Subcutaneous abdominal adipose tissue (tissue), 5 donors: ENCODE measurements around the gene EEFSEC.
A peak's percentile ranks its signal among the peaks of the same experiment; 100 is the strongest.

Experiments used
- H3K27ac ChIP-seq: one replicate; pipeline ENCODE4 v1.7.0; 2013; ENCODE audit warnings: low read depth, mild to moderate bottlenecking, inconsistent platforms, low read length, moderate library complexity
- H3K27me3 ChIP-seq, 5 donors: one replicate each; pipeline ENCODE4 v1.7.0; 2013; ENCODE audit warnings: low read length in 5 of 5, inconsistent platforms in 1 of 5; ENCODE audit not compliant: control insufficient read depth in 5 of 5, insufficient read depth in 4 of 5
- H3K36me3 ChIP-seq, 5 donors: one replicate each; pipeline ENCODE4 v1.7.0; 2013; ENCODE audit warnings: low read length in 5 of 5; ENCODE audit not compliant: control insufficient read depth in 5 of 5, insufficient read depth in 5 of 5
- H3K4me1 ChIP-seq, 5 donors: one replicate each; pipeline ENCODE4 v1.7.0; 2013; ENCODE audit warnings: low read length in 5 of 5, mild to moderate bottlenecking in 3 of 5, moderate library complexity in 1 of 5; ENCODE audit not compliant: control insufficient read depth in 5 of 5, insufficient read depth in 5 of 5
- H3K4me3 ChIP-seq, 5 donors: one replicate each; pipeline ENCODE4 v1.7.0; 2013; ENCODE audit warnings: low read length in 5 of 5, low read depth in 1 of 5
- H3K9ac ChIP-seq, 5 donors: one replicate each; pipeline ENCODE4 v1.7.0; 2013; ENCODE audit warnings: low read length in 5 of 5, mild to moderate bottlenecking in 4 of 5, moderate library complexity in 3 of 5
- H3K9me3 ChIP-seq, 5 donors: one replicate each; pipeline ENCODE4 v1.7.0; 2013; ENCODE audit warnings: low read length in 5 of 5; ENCODE audit not compliant: control insufficient read depth in 5 of 5
- donor health status: healthy.
- donor health status: healthy.
- donor health status: healthy.
- donor health status: healthy.
- donor health status: healthy.

Gene EEFSEC

DNA sequence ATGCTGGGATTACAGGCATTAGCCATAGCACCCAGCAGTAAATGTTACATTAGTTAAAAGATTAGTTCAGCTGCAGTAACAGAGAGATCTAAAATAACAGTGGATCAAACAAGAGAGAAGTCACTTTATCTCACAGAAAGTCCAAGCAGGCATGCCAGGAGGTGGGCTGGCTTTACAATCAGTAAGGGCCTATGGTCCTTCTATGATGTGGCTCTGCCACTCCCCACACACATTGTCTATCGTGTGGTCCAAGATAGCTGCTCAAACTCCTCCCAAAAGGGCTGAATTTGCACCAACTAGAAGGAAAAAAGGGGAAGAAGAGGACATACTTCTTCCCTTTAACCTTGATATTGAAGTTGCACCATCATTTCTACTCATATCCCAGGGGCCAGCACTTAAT, 25.0 kb upstream of the EEFSEC start:
- H3K27me3 ChIP-seq: no peaks in the 10 kb centered on the region

DNA sequence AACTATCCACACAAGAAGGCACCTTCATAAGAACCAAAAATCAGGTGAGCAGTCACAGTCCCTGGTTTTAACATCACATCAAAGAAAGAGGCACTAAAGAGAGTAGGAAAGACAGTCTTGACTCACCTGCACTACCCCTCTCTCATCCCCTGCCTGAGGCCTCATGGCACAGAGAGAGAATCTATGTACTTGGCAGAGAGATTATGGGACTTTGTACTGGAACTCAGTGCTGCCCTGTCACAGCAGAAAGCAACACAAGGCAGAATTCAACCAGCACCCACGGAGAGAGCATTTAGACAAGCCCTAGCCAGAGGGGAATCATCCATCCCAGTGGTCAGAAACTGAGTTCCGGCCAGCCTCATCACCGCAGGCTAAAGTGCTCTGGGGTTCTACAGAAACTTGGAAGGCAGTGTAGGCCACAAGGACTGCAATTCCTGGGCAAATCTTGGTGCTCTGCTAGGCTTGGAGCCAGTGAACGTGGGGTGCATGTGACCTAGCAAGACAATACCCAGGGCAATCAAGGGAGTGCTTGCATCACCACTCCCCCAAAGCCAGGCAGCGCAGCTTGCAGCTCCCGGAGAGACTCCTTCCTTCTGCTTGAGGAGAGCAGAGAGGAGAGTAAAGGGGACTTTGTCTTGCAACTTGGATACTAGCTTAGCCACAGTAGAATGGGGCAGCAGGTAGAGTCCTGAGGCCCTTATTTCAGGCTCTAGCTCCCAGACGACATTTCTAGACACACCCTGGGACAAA, 21.2 kb upstream of the EEFSEC start:
- H3K27me3 ChIP-seq: no peaks in the 10 kb centered on the region
- no peaks in the 10 kb centered on the region for H3K36me3 ChIP-seq
- H3K9ac ChIP-seq: no peak overlapping the region
- no peaks in the 10 kb centered on the region for H3K4me1 ChIP-seq
- no peak overlapping the region for H3K4me3 ChIP-seq
- H3K9me3 ChIP-seq: peaks cover 0 to 4% (median 0%) of the 10 kb centered on the region in 5 donors
- no peak overlapping the region for H3K27ac ChIP-seq

More for the DNA sequence above, 25.0 kb upstream of the EEFSEC start:
- H3K4me1 ChIP-seq: peaks cover 0 to 9% (median 6%) of the 10 kb centered on the region in 5 donors
- H3K4me3 ChIP-seq: no peak overlapping the region
- H3K36me3 ChIP-seq: no peaks in the 10 kb centered on the region
- no peak overlapping the region for H3K9ac ChIP-seq
- peaks cover 0 to 4% (median 0%) of the 10 kb centered on the region in 5 donors for H3K9me3 ChIP-seq
- H3K27ac ChIP-seq: no peak overlapping the region

DNA sequence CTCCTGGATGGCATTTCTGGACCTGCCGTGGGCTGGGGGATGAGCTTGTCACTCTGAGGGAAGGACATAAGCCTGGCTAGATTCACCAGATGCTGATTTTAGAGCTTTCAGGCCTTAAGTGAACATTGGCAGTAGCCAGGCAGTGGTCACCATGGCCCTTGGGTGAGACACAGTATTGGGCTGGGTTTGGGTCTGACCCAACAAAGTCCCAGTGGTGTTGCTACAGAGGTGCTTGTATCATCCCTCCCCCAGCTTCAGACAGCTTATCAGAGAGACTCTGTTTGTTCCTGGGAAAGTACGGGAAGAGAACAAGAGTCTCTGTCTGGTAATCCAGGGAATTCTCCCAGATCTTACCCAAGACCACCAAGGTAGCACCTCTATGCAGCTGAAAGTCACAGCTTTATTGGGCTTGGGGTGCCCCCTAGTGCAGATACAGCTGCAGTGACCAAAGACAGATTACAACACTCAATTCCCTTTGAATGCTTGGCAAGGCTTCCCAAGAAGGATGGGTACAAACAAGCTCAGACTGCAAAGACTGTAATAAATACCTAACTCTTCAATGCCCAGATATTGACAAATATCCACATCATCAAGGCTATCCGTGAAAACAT, 19.9 kb upstream of the EEFSEC start:
- H3K4me3 ChIP-seq: no peak overlapping the region
- no peak overlapping the region for H3K27ac ChIP-seq
- H3K9ac ChIP-seq: no peak overlapping the region
- H3K9me3 ChIP-seq: peaks cover 0 to 4% (median 0%) of the 10 kb centered on the region in 5 donors
- no peaks in the 10 kb centered on the region for H3K27me3 ChIP-seq
- no peaks in the 10 kb centered on the region for H3K4me1 ChIP-seq
- no peaks in the 10 kb centered on the region for H3K36me3 ChIP-seq

DNA sequence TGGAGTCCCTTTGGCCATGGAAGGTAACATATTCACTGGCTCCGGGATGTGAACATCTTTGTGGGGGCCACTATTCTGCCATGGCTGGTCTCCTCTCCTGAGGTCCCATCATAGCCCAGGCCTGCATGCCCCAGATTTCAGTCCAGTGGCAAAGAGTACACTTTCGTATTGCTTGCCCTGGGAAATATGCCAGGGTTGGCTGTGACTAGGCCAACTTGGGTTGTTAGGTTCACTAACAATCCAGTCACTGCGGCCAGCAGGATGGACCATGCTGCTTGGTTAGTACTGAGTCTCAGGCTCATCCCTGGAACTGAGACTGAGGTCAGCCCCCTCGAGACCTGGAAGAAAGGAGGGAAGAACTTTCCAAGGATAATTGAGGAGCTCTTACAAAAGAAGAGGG, 9.8 kb upstream of the EEFSEC start:
- no peak overlapping the region for H3K4me3 ChIP-seq
- H3K27ac ChIP-seq: no peak overlapping the region
- H3K4me1 ChIP-seq: peaks cover 0 to 16% (median 6%) of the 10 kb centered on the region in 5 donors
- H3K27me3 ChIP-seq: no peaks in the 10 kb centered on the region
- peaks cover 0 to 6% (median 0%) of the 10 kb centered on the region in 5 donors for H3K36me3 ChIP-seq
- no peaks in the 10 kb centered on the region for H3K9me3 ChIP-seq
- no peak overlapping the region for H3K9ac ChIP-seq

DNA sequence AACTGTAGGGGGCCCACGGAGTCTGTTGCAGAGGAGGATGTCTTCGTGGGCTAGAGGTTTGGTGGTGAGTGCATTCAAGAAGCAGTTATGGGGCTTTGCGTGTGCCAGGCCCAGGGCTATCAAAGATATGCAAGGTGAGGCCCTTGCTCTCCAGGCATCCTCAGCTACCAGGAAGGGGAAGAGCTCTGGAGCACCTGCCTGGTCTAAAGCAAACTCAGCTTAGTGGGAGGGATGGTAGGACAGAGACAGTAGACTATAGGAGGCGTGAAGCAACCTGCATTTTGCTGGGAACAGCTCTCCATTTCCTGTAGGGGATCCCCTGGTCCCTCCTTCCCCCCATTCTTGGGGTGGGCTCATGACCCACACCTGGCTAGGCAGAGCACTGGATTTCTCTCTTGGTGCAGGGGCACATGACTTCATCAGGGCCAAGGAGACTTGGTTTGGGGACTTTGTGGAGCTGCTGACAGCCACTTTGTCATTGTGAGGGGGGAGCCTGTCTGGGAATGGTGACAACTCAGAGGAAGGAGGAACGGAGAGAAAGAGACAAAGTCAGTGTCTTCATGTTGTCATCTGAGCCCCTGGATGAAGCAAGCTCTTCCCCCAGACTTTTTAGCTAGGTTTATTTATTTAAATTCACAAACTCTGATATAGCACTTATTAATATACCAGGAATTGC, 8.6 kb upstream of the EEFSEC start:
- Histone ChIP-seq H3K9ac (peak overlapping the region in 1 of 5 donors; percentile 13), H3K9me3 (no peaks in the 10 kb centered on the region), H3K4me1 (peaks cover 0 to 16% (median 6%) of the 10 kb centered on the region in 5 donors), H3K27me3 (no peaks in the 10 kb centered on the region), H3K27ac (no peak overlapping the region), H3K4me3 (no peak overlapping the region), H3K36me3 (peaks cover 0 to 6% (median 0%) of the 10 kb centered on the region in 5 donors)

DNA sequence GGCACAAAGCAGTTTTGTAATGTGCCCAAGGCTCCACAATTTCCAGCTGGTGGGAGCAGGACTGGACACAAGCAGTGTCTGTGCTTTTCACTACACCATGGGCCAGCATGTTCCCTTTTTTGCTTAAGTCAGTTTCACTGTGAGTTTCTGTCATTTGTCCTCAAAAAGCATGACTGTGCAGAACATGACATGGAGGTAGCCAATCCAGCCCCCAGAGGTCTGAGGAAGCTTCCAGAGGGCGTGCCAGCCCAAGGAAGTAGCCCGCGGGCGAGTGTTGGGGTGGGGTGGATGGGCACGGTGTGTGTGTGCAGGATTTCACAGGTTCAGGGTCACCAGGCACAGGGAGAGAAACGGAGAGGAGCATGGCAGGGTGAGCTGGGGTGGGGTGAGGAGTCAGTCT, 8.0 kb upstream of the EEFSEC start:
- H3K27me3 ChIP-seq: no peaks in the 10 kb centered on the region
- no peak overlapping the region for H3K27ac ChIP-seq
- no peaks in the 10 kb centered on the region for H3K9me3 ChIP-seq
- H3K36me3 ChIP-seq: peaks cover 0 to 6% (median 0%) of the 10 kb centered on the region in 5 donors
- H3K4me1 ChIP-seq: peaks cover 0 to 16% (median 6%) of the 10 kb centered on the region in 5 donors
- H3K4me3 ChIP-seq: no peak overlapping the region
- no peak overlapping the region for H3K9ac ChIP-seq

DNA sequence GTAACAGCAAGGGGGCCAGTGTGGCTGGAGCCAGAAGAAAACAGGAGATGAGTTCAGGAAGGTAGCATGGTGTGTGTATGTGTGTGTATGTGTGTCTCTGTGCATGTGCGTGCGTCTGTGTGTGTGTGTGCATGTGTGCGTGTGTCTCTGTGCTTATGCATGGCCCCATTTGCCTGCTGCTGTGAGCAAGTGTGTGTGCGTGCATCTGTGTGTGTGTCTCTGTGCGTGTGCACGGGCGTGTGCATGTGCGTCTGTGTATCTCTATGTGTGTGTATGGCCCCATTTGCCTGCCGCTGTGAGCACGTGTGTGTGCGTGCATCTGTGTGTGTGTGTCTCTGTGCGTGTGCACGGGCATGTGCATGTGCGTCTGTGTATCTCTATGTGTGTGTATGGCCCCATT, 7.1 kb upstream of the EEFSEC start:
- H3K9ac ChIP-seq: no peak overlapping the region

DNA sequence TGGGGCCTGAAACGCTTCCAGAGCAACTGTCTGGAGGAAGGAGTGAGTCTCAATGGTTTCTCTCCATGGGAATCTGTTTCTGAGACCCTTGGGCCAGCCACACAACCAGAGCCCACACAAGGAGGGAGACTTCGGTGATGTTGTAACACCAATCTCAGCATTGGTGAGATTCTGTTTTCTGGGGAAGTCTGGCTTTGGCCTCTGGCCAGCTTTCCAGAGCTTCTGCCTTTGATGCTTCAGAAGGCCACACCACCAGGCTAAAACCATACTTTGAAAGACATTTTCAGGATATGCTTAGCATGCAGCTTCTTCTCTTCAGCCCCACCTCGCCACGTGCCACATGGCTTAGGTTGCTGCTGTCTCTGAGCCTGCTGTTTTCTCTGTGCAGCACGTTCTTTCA, 3.6 kb upstream of the EEFSEC start:
- no peaks in the 10 kb centered on the region for H3K27me3 ChIP-seq
- peaks cover 0 to 16% (median 12%) of the 10 kb centered on the region in 5 donors for H3K4me1 ChIP-seq
- H3K4me3 ChIP-seq: no peak overlapping the region
- no peaks in the 10 kb centered on the region for H3K9me3 ChIP-seq
- H3K36me3 ChIP-seq: peaks cover 0 to 6% (median 0%) of the 10 kb centered on the region in 5 donors
- no peak overlapping the region for H3K9ac ChIP-seq
- no peak overlapping the region for H3K27ac ChIP-seq

More for the DNA sequence above, 7.1 kb upstream of the EEFSEC start:
- H3K4me3 ChIP-seq: no peak overlapping the region
- H3K27me3 ChIP-seq: no peaks in the 10 kb centered on the region
- H3K9me3 ChIP-seq: no peaks in the 10 kb centered on the region
- H3K36me3 ChIP-seq: peaks cover 0 to 6% (median 0%) of the 10 kb centered on the region in 5 donors
- H3K27ac ChIP-seq: no peak overlapping the region
- peaks cover 0 to 16% (median 6%) of the 10 kb centered on the region in 5 donors for H3K4me1 ChIP-seq

DNA sequence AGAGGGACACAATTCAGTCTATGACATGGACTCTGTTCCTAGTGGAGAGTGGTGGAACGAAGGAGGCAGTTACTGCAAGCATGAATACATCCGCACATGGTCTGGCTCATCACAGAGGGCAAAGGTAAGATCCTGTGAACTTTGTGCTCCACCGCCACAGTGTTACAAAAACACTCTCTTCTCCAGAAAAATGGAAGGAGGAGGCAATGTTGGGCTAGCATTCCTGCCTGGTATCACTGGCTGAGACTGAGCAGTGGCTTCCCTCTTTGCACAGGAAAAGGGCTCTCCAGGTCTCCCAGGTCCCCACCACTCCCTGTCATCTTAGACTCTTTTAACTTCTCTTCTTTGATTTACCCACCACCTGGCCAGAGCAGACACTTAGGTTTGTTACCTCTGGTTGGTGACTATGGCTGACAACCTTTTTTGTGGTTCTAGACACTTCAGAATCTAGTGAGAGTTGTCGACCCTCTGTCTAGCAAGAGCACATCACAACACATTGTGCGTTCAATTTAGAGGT, 1.5 kb upstream of the EEFSEC start:
- Histone ChIP-seq H3K4me1 (peaks cover 0 to 13% (median 10%) of the 10 kb centered on the region in 5 donors), H3K36me3 (no peaks in the 10 kb centered on the region), H3K27ac (no peak overlapping the region), H3K27me3 (no peaks in the 10 kb centered on the region), H3K9ac (no peak overlapping the region), H3K4me3 (no peak overlapping the region), H3K9me3 (no peaks in the 10 kb centered on the region)
